ENCODE results near the gene KCNN3. TPM values are rescaled to one million over a fixed set of nuclear protein-coding genes. Genes with fewer than 3 reads are reported as not detected.

KCNN3 gene
- total and polyA plus RNA-seq, 2 of the 8 experiments (the other 6 are each of a cell fraction or from before 2014, with no cell fraction given) = 2.8 to 3.7 TPM

DNA sequence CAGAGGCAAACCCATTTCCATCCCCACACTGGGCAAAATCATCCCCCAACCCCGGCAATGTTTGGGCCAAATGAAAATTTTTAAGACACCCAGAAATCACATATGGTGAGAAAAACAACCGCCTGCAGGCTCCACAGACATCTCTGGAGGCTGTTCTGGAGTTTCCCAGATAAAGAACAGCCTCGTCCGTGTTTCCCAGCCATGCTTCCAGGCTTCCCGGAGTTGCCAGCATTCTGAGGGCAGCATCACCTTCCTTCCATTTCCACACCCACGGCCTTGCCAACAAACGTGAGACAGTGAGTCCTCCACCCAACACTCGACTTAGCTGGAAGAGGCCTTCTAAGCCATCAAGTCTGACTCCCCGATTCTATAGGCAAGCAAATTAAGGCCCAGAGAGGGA lies 36.9 kb downstream of the KCNN3 start:
- no peaks in the 10 kb centered on the region for H3K23me2 ChIP-seq (ENCODE audit: low read depth, low read length)
- TF ChIP-seq SIRT6 (IDR thresholded peaks at IDR 0.05; ENCODE audit: low read length) (no peak), CBX5 (IDR thresholded peaks at IDR 0.05; ENCODE audit: low read depth, low read length) (no peak), RNF2 (IDR thresholded peaks at IDR 0.05; ENCODE audit: borderline replicate concordance, low read depth, low read length, missing control alignments, poor library complexity, severe bottlenecking) (no peak), TAF1 (IDR thresholded peaks at IDR 0.05; ENCODE audit: low read depth, low read length) (no peak), CHD2 (IDR thresholded peaks at IDR 0.05; ENCODE audit: low read length) (no peak)
- H3K4me2 ChIP-seq (ENCODE audit: insufficient read depth in 1 of 2, low read depth in 2 of 2, low read length in 2 of 2) = no peak overlapping the region
- no peak overlapping the region for H3K27ac ChIP-seq (ENCODE audit: low read depth, low read length)
- H3K9ac ChIP-seq (replicated peaks in 1 of 4; ENCODE audit: extremely low read depth in 1 of 4, low read depth in 3 of 4, low read length in 3 of 4) = no peak overlapping the region
- H2AK5ac ChIP-seq (ENCODE audit: low read depth, low read length) = no peak overlapping the region
- H3K4ac ChIP-seq (replicated peaks; ENCODE audit: insufficient read length, low read depth, low read length) = no peak overlapping the region
- H3K79me2 ChIP-seq (ENCODE audit: control insufficient read depth in 1 of 2, insufficient read depth in 2 of 2, low read length in 2 of 2) = no peaks in the 10 kb centered on the region
- no peak overlapping the region for H2BK20ac ChIP-seq (ENCODE audit: low read length)
- H3K9me3 ChIP-seq (ENCODE audit: insufficient read depth in 2 of 2, low read depth in 1 of 2, low read length in 1 of 2) = no peaks in the 10 kb centered on the region
- H4K91ac ChIP-seq (replicated peaks; ENCODE audit: insufficient read length, low read length) = no peak overlapping the region
- no peak overlapping the region for H3K23ac ChIP-seq (ENCODE audit: insufficient read length)
- H2BK12ac ChIP-seq (ENCODE audit: low read depth, low read length) = no peak overlapping the region
- no peak overlapping the region for H2BK5ac ChIP-seq (ENCODE audit: low read depth, low read length)
- no peak overlapping the region for H3K18ac ChIP-seq (ENCODE audit: extremely low read depth, low read length)
- no peak overlapping the region for H3K4me3 ChIP-seq (ENCODE audit: extremely low read depth in 1 of 4, insufficient read depth in 2 of 4, low read depth in 3 of 4, low read length in 4 of 4)
- no peak overlapping the region for H4K8ac ChIP-seq (ENCODE audit: extremely low read depth, insufficient read depth, low read length)
- H3K56ac ChIP-seq (replicated peaks; ENCODE audit: insufficient read length, low read depth, low read length) = no peak overlapping the region
- no peaks in the 10 kb centered on the region; a peak in 1 of 7 replicates for H3K4me1 ChIP-seq (replicated peaks in 1 of 4; ENCODE audit: control insufficient read depth in 3 of 4, insufficient read depth in 4 of 4, low read length in 3 of 4)
- ChIA-PET CTCF (ENCODE audit: partially characterized antibody) (interaction anchor here (0.8 to 3.1 kb wide), 8 partner anchors 8 to 45 kb away, joined by 3 to 14 read pairs (median 3); no protein-coding TSS in a partner anchor), POLR2A (ENCODE audit: partially characterized antibody) (no interaction called here)
- DNase-seq (ENCODE audit: low read depth in 1 of 2, low spot score in 2 of 2) (no peak), FAIRE-seq (no peak)
- no peaks in the 10 kb centered on the region for H3K36me3 ChIP-seq (ENCODE audit: control insufficient read depth in 2 of 4, insufficient read depth in 4 of 4, low read length in 3 of 4)
- H2BK15ac ChIP-seq (ENCODE audit: low read length) = no peak overlapping the region; the same call in 1 of the 2 replicates
- no peaks in the 10 kb centered on the region for H3K27me3 ChIP-seq (replicated peaks in 1 of 4; ENCODE audit: control insufficient read depth in 3 of 4, extremely low read depth in 1 of 4, insufficient read depth in 3 of 4, low read length in 3 of 4)
- H3K79me1 ChIP-seq (ENCODE audit: low read depth, low read length) = no peaks in the 10 kb centered on the region
- no peak overlapping the region for H3K14ac ChIP-seq (ENCODE audit: insufficient read length)
- H4K20me1 ChIP-seq (replicated peaks in 1 of 2; ENCODE audit: control insufficient read depth in 1 of 2, insufficient read depth in 2 of 2, low read length in 2 of 2) = no peaks in the 10 kb centered on the region
- no peak overlapping the region for H2AFZ ChIP-seq (ENCODE audit: low read length)
- H2BK120ac ChIP-seq (replicated peaks; ENCODE audit: low read depth, low read length) = no peak overlapping the region
- 85% methylated on average over 9 of the region's 9 CpGs; no CpG with 5 or more reads in 1 of the 2 experiments for WGBS, 2 experiments (ENCODE audit: extremely low coverage in 1 of 2, insufficient coverage in 1 of 2, insufficient read length in 1 of 2, insufficient replicate concordance in 2 of 2, low coverage in 1 of 2, low lambda C conversion rate in 2 of 2, missing lambda C conversion rate in 1 of 2)
- H4K5ac ChIP-seq (ENCODE audit: insufficient read length, low read depth, low read length) = no peak overlapping the region
